B cell (primary cell): Measurements from ENCODE around the gene NMNAT3. TPM values are rescaled to one million over a fixed set of nuclear protein-coding genes. Genes with fewer than 3 reads are reported as not detected.

Experiments
- ATAC-seq: fragments of 200-7000 bp; cut with Tn5 transposase; one replicate; pipeline ENCODE4 v1.10.0; 2021; ENCODE audit warnings: low read depth, mild to moderate bottlenecking, moderate number of reproducible peaks, moderate library complexity
- CTCF ChIA-PET: fragments of 350-600 bp; sonication (Branson Sonifier 250); formaldehyde crosslinking; loops from one replicate; lab custom pipeline; 2021; ENCODE audit warnings: antibody characterized with exemption, inconsistent platforms; lab: Charles Lee
- POLR2A ChIA-PET: fragments of 350-600 bp; sonication (Branson Sonifier 250); formaldehyde crosslinking; loops from one replicate; lab custom pipeline; 2021; ENCODE audit warnings: antibody characterized with exemption; lab: Charles Lee
- DNase-seq: peaks from one replicate; pipeline ENCODE4 v3.0.0; 2013
- H2AFZ ChIP-seq: 2 replicates; pipeline ENCODE4 v1.6.1; 2012; ENCODE audit warnings: mild to moderate bottlenecking, low read depth, low read length; ENCODE audit not compliant: insufficient read depth, poor library complexity, severe bottlenecking
- H3K27ac ChIP-seq, 2 donors: 1 replicate in 1 of 2; 2 replicates in 1 of 2; pipeline ENCODE4 v1.5.1; 2012 to 2013; ENCODE audit warnings: low read length in 2 of 2, mild to moderate bottlenecking in 2 of 2, moderate library complexity in 1 of 2
- H3K27me3 ChIP-seq, 4 experiments: fragments of 200-600 bp in 1 of 4; sonication (generic) in 1 of 4; replicated peaks in 1 of 4; 1 replicate in 2 of 4; 2 replicates in 2 of 4; pipeline versions ENCODE4 v1.6.1 to v1.7.0; 2013 to 2016; ENCODE audit warnings: low read length in 3 of 4, mild to moderate bottlenecking in 2 of 4, mixed read lengths in 1 of 4, moderate library complexity in 1 of 4; ENCODE audit not compliant: insufficient read depth in 4 of 4, control insufficient read depth in 3 of 4; ENCODE audit errors: control extremely low read depth in 1 of 4
- H3K36me3 ChIP-seq, 2 experiments: replicated peaks in 1 of 2; 1 replicate in 1 of 2; 2 replicates in 1 of 2; pipeline versions ENCODE4 v1.6.1 to v1.7.1; 2013; ENCODE audit warnings: low read length in 1 of 2; ENCODE audit not compliant: insufficient read depth in 2 of 2, control insufficient read depth in 1 of 2; ENCODE audit errors: control extremely low read depth in 1 of 2, extremely low read depth in 1 of 2
- H3K4me1 ChIP-seq, 2 donors: fragments of 200-600 bp in 1 of 2; sonication (generic) in 1 of 2; 1 replicate in 1 of 2; 2 replicates in 1 of 2; pipeline versions ENCODE4 v1.5.1 to v1.6.1; 2013 to 2017; ENCODE audit warnings: low read length in 2 of 2; ENCODE audit not compliant: control insufficient read depth in 2 of 2, insufficient read depth in 2 of 2
- H3K4me2 ChIP-seq: replicated peaks from 2 replicates; pipeline ENCODE3; 2012; ENCODE audit warnings: mild to moderate bottlenecking, low read depth, low read length; ENCODE audit not compliant: poor library complexity, severe bottlenecking
- H3K4me3 ChIP-seq, 5 experiments: fragments of 200-600 bp in 1 of 5; sonication (generic) in 1 of 5; 1 replicate in 3 of 5; 2 replicates in 2 of 5; pipeline versions ENCODE4 v1.5.1 to v1.7.0; 2011 to 2016; ENCODE audit warnings: low read length in 4 of 5, mild to moderate bottlenecking in 4 of 5, low read depth in 2 of 5, control low read depth in 1 of 5, moderate library complexity in 1 of 5; ENCODE audit not compliant: insufficient read depth in 1 of 5; ENCODE audit errors: control extremely low read depth in 1 of 5, extremely low read depth in 1 of 5
- H3K79me2 ChIP-seq: fragments of 200-600 bp; sonication (generic); one replicate; pipeline ENCODE4 v1.6.0; 2016; ENCODE audit warnings: low read length; ENCODE audit not compliant: control insufficient read depth, insufficient read depth
- H3K9ac ChIP-seq: fragments of 200-600 bp; sonication (generic); 2 replicates; pipeline ENCODE4 v1.6.1; 2017; ENCODE audit warnings: mild to moderate bottlenecking, low read length, moderate library complexity
- H3K9me3 ChIP-seq, 3 donors: one replicate each; pipeline versions ENCODE4 v1.6.1 to v1.7.1; 2013; ENCODE audit warnings: low read length in 2 of 3; ENCODE audit not compliant: control insufficient read depth in 2 of 3, insufficient read depth in 1 of 3; ENCODE audit errors: control extremely low read depth in 1 of 3
- H4K20me1 ChIP-seq: 2 replicates; pipeline ENCODE4 v1.6.0; 2012; ENCODE audit warnings: mild to moderate bottlenecking, low read length; ENCODE audit not compliant: insufficient read depth, control insufficient read depth, poor library complexity, severe bottlenecking
- H3K27ac Mint-ChIP-seq: one replicate; pipeline ENCODE4 v1.8.0; 2021; ENCODE audit warnings: mixed read lengths
- H3K27me3 Mint-ChIP-seq: one replicate; pipeline ENCODE4 v1.8.0; 2021; ENCODE audit warnings: mixed read lengths
- H3K4me1 Mint-ChIP-seq: one replicate; pipeline ENCODE4 v1.8.0; 2021; ENCODE audit warnings: mixed read lengths
- H3K4me3 Mint-ChIP-seq: one replicate; pipeline ENCODE4 v1.8.0; 2021; ENCODE audit warnings: mixed read lengths
- H3K9me3 Mint-ChIP-seq: one replicate; pipeline ENCODE4 v1.8.0; 2022; ENCODE audit warnings: mixed read lengths; ENCODE audit not compliant: insufficient read depth
- EZH2 ChIP-seq: IDR thresholded peaks from 2 replicates; pipeline ENCODE4 v1.6.1; 2012; ENCODE audit warnings: borderline replicate concordance, low read depth, mild to moderate bottlenecking, moderate library complexity, low read length; ENCODE audit not compliant: insufficient read depth, poor library complexity, severe bottlenecking
- WGBS: methylation state at CpG from one replicate; pipeline ENCODE4 v1.1.5; 2013; ENCODE audit warnings: missing lambda C conversion rate; ENCODE audit not compliant: insufficient coverage; 5-methylcytosine and 5-hydroxymethylcytosine counted together
- intact Hi-C: fragments of 100-400 bp; cut with micrococcal nuclease; formaldehyde crosslinking; loops from one replicate; pipeline ENCODE4 v1.10.0; 2022
- polyA plus RNA-seq: library from polyadenylated mRNA; depleted of rRNA; stranded (reverse); fragments of >200 nt; gene quantifications from 2 replicates; pipeline ENCODE4 v1.2.3, GENCODE V29; 2012
- total RNA-seq, 2 donors: library from RNA; stranded (reverse); fragments of 120-200 nt in 1 of 2; gene quantifications; 1 replicate in 1 of 2; 2 replicates in 1 of 2; pipeline versions ENCODE4 v1.2.3 to v1.2.4, GENCODE V29; 2013 to 2022
- TF ChIP-seq, protein P1 (sequence below): fragments of 200-600 bp; IDR thresholded peaks from one replicate; pipeline ENCODE4 v1.8.0; 2022; ENCODE audit warnings: antibody characterized with exemption, mild to moderate bottlenecking

Gene NMNAT3
- total and polyA plus RNA-seq, 2 donors (not counting 1 experiment from before 2014, with no cell fraction given): 1.9 to 3.3 TPM

DNA sequence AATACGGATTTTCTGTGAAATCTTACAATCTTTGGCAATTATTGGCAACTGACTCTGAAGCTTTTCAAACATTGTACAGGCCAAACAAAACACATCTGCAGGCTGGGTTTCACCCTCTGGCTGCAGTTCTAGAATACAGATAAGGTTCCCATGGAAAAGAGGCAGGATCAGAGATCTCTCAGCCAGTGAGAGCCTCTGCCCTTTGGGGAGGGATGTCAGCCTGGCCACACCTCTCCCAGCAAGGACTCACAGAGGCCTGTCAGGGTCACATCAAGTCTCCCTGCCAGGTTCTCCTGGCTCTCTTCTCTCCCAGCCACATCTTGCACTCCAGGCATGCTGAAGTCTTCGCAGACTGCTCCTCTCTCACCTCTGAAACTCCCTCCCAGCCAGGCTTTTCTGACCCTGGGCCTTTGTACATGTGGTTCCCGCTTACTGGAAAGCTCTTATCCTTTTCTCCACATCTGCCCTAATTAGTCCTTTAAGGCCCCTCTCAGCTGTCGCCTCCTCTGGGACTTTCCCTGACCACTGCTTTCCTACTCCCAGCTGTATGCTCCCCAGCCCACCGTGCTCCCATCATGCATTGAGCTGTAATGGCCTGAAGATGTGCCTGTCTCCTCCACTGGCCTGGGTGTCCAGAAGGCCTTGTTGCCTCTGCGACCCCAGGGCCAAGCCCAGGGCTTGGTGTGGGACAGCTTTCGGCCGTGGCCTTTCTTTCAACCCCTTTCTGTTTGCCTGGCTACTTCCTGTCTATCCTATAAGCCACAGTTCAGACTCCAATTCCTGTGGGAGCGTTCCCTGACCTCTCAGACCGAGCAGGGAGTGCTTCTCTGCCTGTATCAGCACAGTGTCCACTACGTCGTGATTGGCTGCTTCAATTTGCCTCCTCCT is 142.5 kb downstream of the NMNAT3 start:
- Histone ChIP-seq H3K4me3 (no peak overlapping the region), H4K20me1 (no peaks in the 10 kb centered on the region), H3K9ac (no peak overlapping the region), H3K36me3 (no peaks in the 10 kb centered on the region), H3K79me2 (no peaks in the 10 kb centered on the region), H3K9me3 (no peaks in the 10 kb centered on the region), H2AFZ (no peak overlapping the region), H3K27ac (no peak overlapping the region), H3K4me2 (no peak overlapping the region), H3K4me1 (peaks cover 0 to 4% of the 10 kb centered on the region in 2 donors), H3K27me3 (peaks cover 0 to 16% (median 4%) of the 10 kb centered on the region in 4 experiments)
- Mint-ChIP-seq H3K4me1 (peaks cover 6% of the 10 kb centered on the region), H3K27me3 (peaks cover 25% of the 10 kb centered on the region), H3K9me3 (no peaks in the 10 kb centered on the region), H3K4me3 (no peak overlapping the region), H3K27ac (no peak overlapping the region)
- ChIA-PET POLR2A (no interaction called here), CTCF (no interaction called here)
- TF ChIP-seq, protein P1, sequence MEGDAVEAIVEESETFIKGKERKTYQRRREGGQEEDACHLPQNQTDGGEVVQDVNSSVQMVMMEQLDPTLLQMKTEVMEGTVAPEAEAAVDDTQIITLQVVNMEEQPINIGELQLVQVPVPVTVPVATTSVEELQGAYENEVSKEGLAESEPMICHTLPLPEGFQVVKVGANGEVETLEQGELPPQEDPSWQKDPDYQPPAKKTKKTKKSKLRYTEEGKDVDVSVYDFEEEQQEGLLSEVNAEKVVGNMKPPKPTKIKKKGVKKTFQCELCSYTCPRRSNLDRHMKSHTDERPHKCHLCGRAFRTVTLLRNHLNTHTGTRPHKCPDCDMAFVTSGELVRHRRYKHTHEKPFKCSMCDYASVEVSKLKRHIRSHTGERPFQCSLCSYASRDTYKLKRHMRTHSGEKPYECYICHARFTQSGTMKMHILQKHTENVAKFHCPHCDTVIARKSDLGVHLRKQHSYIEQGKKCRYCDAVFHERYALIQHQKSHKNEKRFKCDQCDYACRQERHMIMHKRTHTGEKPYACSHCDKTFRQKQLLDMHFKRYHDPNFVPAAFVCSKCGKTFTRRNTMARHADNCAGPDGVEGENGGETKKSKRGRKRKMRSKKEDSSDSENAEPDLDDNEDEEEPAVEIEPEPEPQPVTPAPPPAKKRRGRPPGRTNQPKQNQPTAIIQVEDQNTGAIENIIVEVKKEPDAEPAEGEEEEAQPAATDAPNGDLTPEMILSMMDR: no peak
- TF ChIP-seq EZH2: no peak
- ATAC-seq: no peak
- DNase-seq: no peak
- intact Hi-C loops: no loop called here
- WGBS: 90% methylated on average over 11 of the region's 12 CpGs

DNA sequence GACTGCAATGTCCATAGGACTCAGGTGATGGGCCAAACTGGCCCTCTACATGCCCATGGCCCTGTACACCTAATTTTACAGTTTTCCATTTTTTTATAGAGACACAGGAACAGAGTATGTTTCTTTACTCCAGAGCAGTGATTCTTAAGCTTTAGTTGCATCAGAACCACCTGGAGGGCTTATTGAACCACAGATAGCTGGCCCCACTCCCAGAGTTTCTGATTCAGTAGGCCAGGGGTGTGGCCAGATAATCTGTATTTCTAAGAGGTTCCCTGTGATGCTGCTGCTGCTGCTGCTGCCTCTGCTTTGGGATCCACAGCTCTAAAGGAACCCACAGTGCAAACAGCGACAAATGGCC is 143.3 kb downstream of the NMNAT3 start:
- Histone ChIP-seq H3K9ac (no peak overlapping the region), H2AFZ (no peak overlapping the region), H3K4me3 (no peak overlapping the region), H3K27ac (no peak overlapping the region), H3K4me1 (peaks cover 0 to 3% of the 10 kb centered on the region in 2 donors), H3K36me3 (no peaks in the 10 kb centered on the region), H3K27me3 (peaks cover 0 to 10% (median 2%) of the 10 kb centered on the region in 4 experiments), H4K20me1 (no peaks in the 10 kb centered on the region), H3K9me3 (no peaks in the 10 kb centered on the region), H3K79me2 (no peaks in the 10 kb centered on the region), H3K4me2 (no peak overlapping the region)
- ATAC-seq (no peak), DNase-seq (no peak)
- WGBS: 100% methylated on average over 1 of the region's 1 CpG
- H3K27me3 Mint-ChIP-seq: peaks cover 25% of the 10 kb centered on the region
- CTCF ChIA-PET: no interaction called here
- TF ChIP-seq, protein P1: no peak
- no peak for TF ChIP-seq EZH2
- H3K9me3 Mint-ChIP-seq: no peaks in the 10 kb centered on the region
- intact Hi-C loops: no loop called here
- H3K4me3 Mint-ChIP-seq: no peak overlapping the region
- H3K4me1 Mint-ChIP-seq: peaks cover 1% of the 10 kb centered on the region
- no peak overlapping the region for H3K27ac Mint-ChIP-seq
- POLR2A ChIA-PET: no interaction called here
